ENCODE results near the gene ADGRD1.

GRCh38 chr12:130959632-130960031, 5.9 kb downstream of the ADGRD1 start:
- TF ChIP-seq POLR2A (IDR thresholded peaks at IDR 0.05) (no peak), CTCF (IDR thresholded peaks at IDR 0.05) (no peak), EP300 (IDR thresholded peaks at IDR 0.05; ENCODE audit: low read depth) (no peak)
